ENCODE results near the gene GPR18. TPM values are rescaled to one million over a fixed set of nuclear protein-coding genes. Genes with fewer than 3 reads are reported as not detected.
A peak's percentile ranks its signal among the peaks of the same experiment; 100 is the strongest.

GPR18 gene
- polyA plus RNA-seq, 1 donor (not counting 4 experiments of a cell fraction or from before 2014, with no cell fraction given), result not detected

DNA sequence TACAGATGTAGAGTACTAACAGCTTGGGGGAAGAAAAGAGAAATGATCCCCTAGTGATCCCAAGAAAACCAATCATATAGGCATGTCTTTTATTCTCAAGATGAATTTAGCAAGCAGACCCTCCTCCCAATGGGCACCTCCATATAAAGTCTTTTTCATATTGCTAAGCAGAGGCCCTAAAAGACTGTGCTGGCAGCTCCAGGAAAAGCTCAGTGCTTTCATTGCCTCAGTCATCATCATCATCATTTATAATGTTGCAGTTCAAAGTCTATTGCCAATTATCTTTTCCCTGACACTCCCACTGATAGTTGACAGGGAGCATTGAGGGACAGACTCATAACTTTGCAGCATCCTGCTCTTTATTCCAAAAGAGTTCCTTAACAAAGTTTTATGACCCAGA lies 36.0 kb upstream of the GPR18 start:
- Histone ChIP-seq H3K27me3 (ENCODE audit: control insufficient read depth, extremely low read depth, insufficient read depth, low read length) (no peaks in the 10 kb centered on the region), H3K4me3 (ENCODE audit: control insufficient read depth in 2 of 3, extremely low read depth in 1 of 3, insufficient read depth in 2 of 3, low read depth in 1 of 3, low read length in 3 of 3) (no peak overlapping the region), H3K36me3 (ENCODE audit: control insufficient read depth in 2 of 2, extremely low read depth in 1 of 2, insufficient read depth in 2 of 2, low read length in 2 of 2) (peaks cover 0 to 2% of the 10 kb centered on the region in 2 experiments), H3K9me1 (ENCODE audit: control insufficient read depth, extremely low read depth, insufficient read depth, low read length) (no peaks in the 10 kb centered on the region), H3K27ac (ENCODE audit: control insufficient read depth, insufficient read depth, low read length) (no peak overlapping the region), H3K4me2 (ENCODE audit: control insufficient read depth, extremely low read depth, insufficient read depth, low read depth, low read length) (no peak overlapping the region), H3K4me1 (ENCODE audit: control insufficient read depth, extremely low read depth, insufficient read depth, low read length) (no peaks in the 10 kb centered on the region), H3K79me2 (ENCODE audit: control insufficient read depth, insufficient read depth, low read length) (no peaks in the 10 kb centered on the region), H2AFZ (ENCODE audit: control insufficient read depth, low read length) (no peak overlapping the region), H3K9ac (ENCODE audit: control insufficient read depth, extremely low read depth, insufficient read depth, low read length) (no peak overlapping the region), H4K20me1 (ENCODE audit: control insufficient read depth, extremely low read depth, insufficient read depth, low read length) (no peaks in the 10 kb centered on the region), H3K9me3 (ENCODE audit: control insufficient read depth, low read depth, low read length) (no peaks in the 10 kb centered on the region)
- dilution Hi-C loops (cut with MboI; ENCODE audit: extremely low pct_ligation_motif_present, low sequenced_read_pairs), result no loop called here
- no peak for TF ChIP-seq EZH2 (IDR thresholded peaks at IDR 0.05; ENCODE audit: low read length)
- TF ChIP-seq, protein P1, sequence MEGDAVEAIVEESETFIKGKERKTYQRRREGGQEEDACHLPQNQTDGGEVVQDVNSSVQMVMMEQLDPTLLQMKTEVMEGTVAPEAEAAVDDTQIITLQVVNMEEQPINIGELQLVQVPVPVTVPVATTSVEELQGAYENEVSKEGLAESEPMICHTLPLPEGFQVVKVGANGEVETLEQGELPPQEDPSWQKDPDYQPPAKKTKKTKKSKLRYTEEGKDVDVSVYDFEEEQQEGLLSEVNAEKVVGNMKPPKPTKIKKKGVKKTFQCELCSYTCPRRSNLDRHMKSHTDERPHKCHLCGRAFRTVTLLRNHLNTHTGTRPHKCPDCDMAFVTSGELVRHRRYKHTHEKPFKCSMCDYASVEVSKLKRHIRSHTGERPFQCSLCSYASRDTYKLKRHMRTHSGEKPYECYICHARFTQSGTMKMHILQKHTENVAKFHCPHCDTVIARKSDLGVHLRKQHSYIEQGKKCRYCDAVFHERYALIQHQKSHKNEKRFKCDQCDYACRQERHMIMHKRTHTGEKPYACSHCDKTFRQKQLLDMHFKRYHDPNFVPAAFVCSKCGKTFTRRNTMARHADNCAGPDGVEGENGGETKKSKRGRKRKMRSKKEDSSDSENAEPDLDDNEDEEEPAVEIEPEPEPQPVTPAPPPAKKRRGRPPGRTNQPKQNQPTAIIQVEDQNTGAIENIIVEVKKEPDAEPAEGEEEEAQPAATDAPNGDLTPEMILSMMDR (optimal IDR thresholded peaks at IDR 0.05 in 1 of 3, IDR thresholded peaks at IDR 0.05 in 1 of 3, conservative IDR thresholded peaks at IDR 0.05 in 1 of 3; ENCODE audit: extremely low read depth in 1 of 3, insufficient read depth in 2 of 3, low read length in 3 of 3), result no peak
- FAIRE-seq (no peak), DNase-seq (ENCODE audit: low read depth, low spot score) (no peak)

DNA sequence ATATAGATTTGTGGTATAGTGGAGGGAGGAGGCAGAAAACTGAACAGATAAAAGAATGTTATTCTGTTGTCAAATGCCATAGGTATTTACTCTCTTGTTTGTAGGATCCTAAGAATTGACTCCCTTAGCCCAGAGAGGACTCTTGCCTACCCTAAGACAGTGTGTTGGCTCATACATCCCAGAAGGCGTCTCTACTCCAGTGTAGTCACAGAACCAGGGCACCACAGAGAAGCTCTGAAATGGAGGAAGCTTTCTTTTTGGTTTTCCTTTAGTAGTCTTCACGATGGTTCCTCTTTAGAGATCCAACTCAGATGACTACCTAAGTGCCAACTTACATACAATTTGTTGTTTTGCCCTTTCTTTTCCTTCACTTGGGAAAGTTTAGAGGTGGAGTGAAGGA lies 35.0 kb upstream of the GPR18 start:
- no peaks in the 10 kb centered on the region for H3K9me3 ChIP-seq (ENCODE audit: control insufficient read depth, low read depth, low read length)
- H3K36me3 ChIP-seq (ENCODE audit: control insufficient read depth in 2 of 2, extremely low read depth in 1 of 2, insufficient read depth in 2 of 2, low read length in 2 of 2), result peaks cover 0 to 2% of the 10 kb centered on the region in 2 experiments
- no peak overlapping the region for H3K27ac ChIP-seq (ENCODE audit: control insufficient read depth, insufficient read depth, low read length)
- H2AFZ ChIP-seq (ENCODE audit: control insufficient read depth, low read length), result no peak overlapping the region
- FAIRE-seq, result peak; percentile 71
- H4K20me1 ChIP-seq (ENCODE audit: control insufficient read depth, extremely low read depth, insufficient read depth, low read length), result peaks cover 3% of the 10 kb centered on the region
- H3K9me1 ChIP-seq (ENCODE audit: control insufficient read depth, extremely low read depth, insufficient read depth, low read length), result no peaks in the 10 kb centered on the region
- no peak overlapping the region for H3K4me2 ChIP-seq (ENCODE audit: control insufficient read depth, extremely low read depth, insufficient read depth, low read depth, low read length)
- no peak overlapping the region for H3K4me3 ChIP-seq (ENCODE audit: control insufficient read depth in 2 of 3, extremely low read depth in 1 of 3, insufficient read depth in 2 of 3, low read depth in 1 of 3, low read length in 3 of 3)
- dilution Hi-C loops (cut with MboI; ENCODE audit: extremely low pct_ligation_motif_present, low sequenced_read_pairs), result no loop called here
- H3K79me2 ChIP-seq (ENCODE audit: control insufficient read depth, insufficient read depth, low read length), result no peaks in the 10 kb centered on the region
- H3K9ac ChIP-seq (ENCODE audit: control insufficient read depth, extremely low read depth, insufficient read depth, low read length), result no peak overlapping the region
- TF ChIP-seq, protein P1 (optimal IDR thresholded peaks at IDR 0.05 in 1 of 3, IDR thresholded peaks at IDR 0.05 in 1 of 3, conservative IDR thresholded peaks at IDR 0.05 in 1 of 3; ENCODE audit: extremely low read depth in 1 of 3, insufficient read depth in 2 of 3, low read length in 3 of 3), result no peak
- TF ChIP-seq EZH2 (IDR thresholded peaks at IDR 0.05; ENCODE audit: low read length), result no peak
- peaks cover under 1% of the 10 kb centered on the region for H3K4me1 ChIP-seq (ENCODE audit: control insufficient read depth, extremely low read depth, insufficient read depth, low read length)
- no peaks in the 10 kb centered on the region for H3K27me3 ChIP-seq (ENCODE audit: control insufficient read depth, extremely low read depth, insufficient read depth, low read length)
- DNase-seq (ENCODE audit: low read depth, low spot score), result no peak

All from keratinocyte (primary cell).